Transverse colon (tissue), 4 donors: ENCODE data around the gene GTF2A2. TPM values are rescaled to one million over a fixed set of nuclear protein-coding genes. Genes with fewer than 3 reads are reported as not detected.
A peak's percentile ranks its signal among the peaks of the same experiment; 100 is the strongest.

ENCODE experiments used
- DNase-seq: peaks from one replicate; pipeline ENCODE4 v3.0.0-alpha.2; 2019
- H3K27ac ChIP-seq, 4 donors: fragments of 200-600 bp; sonication (generic); 2 replicates each; pipeline ENCODE4 v1.5.1; 2016 to 2018; ENCODE audit warnings: inconsistent platforms in 4 of 4
- H3K27me3 ChIP-seq: fragments of 200-600 bp; sonication (generic); 2 replicates; pipeline ENCODE4 v1.5.1; 2017; ENCODE audit warnings: inconsistent platforms
- H3K36me3 ChIP-seq, 4 donors: fragments of 200-600 bp; sonication (generic); 2 replicates each; pipeline ENCODE4 v1.5.1; 2017 to 2019; ENCODE audit warnings: inconsistent platforms in 4 of 4
- H3K4me1 ChIP-seq, 4 donors: fragments of 200-600 bp; sonication (generic); 2 replicates each; pipeline ENCODE4 v1.5.1; 2017 to 2020; ENCODE audit warnings: inconsistent platforms in 4 of 4
- H3K4me3 ChIP-seq, 4 donors: fragments of 200-600 bp; sonication (generic); 1 replicate in 1 of 4; 2 replicates in 3 of 4; pipeline versions ENCODE4 v1.5.1 to v1.6.1; 2017 to 2019; ENCODE audit warnings: inconsistent platforms in 4 of 4
- H3K9me3 ChIP-seq, 2 donors: fragments of 200-600 bp; sonication (generic); 2 replicates each; pipeline ENCODE4 v1.5.1; 2017 to 2019; ENCODE audit warnings: inconsistent platforms in 2 of 2
- EP300 ChIP-seq: sonication (generic); formaldehyde crosslinking; IDR thresholded peaks from one replicate; pipeline ENCODE4 v1.6.1; 2017; ENCODE audit warnings: antibody characterized with exemption, low read depth
- POLR2A ChIP-seq: fragments of 450-650 bp; IDR thresholded peaks from one replicate; pipeline ENCODE4 v1.6.1; 2016; ENCODE audit warnings: antibody characterized with exemption, mild to moderate bottlenecking, moderate library complexity
- POLR2AphosphoS5 ChIP-seq, 3 donors: sonication (generic); formaldehyde crosslinking; IDR thresholded peaks; one replicate each; pipeline ENCODE4 v1.6.1; 2016; ENCODE audit warnings: antibody characterized with exemption in 3 of 3
- WGBS, 2 donors: methylation state at CpG; one replicate each; pipeline ENCODE4 v1.1.5; 2018; ENCODE audit warnings: low coverage in 1 of 2; 5-methylcytosine and 5-hydroxymethylcytosine counted together
- in situ Hi-C, 4 donors: fragments of 200-750 bp; cut with MboI; loops; one replicate each; pipeline versions ENCODE4 v1.15.0 to v1.15.1; 2017; ENCODE audit warnings: low sequenced_read_pairs in 3 of 4, low pct_ligation_motif_present in 1 of 4, low pct_unique_long_range_greater_than_20kb in 1 of 4
- intact Hi-C: fragments of 100-400 bp; cut with DNase I; formaldehyde crosslinking; loops from one replicate; pipeline ENCODE4 v1.15.1; 2023; ENCODE audit warnings: low total_unique reads
- total RNA-seq, 4 donors: library from RNA; depleted of rRNA; stranded (reverse); fragments of >200 nt; gene quantifications; one replicate each; pipeline ENCODE4 v1.1.0, GENCODE V29; 2016
- TF ChIP-seq, protein P1 (sequence below), 5 experiments: fragments of 200-600 bp in 3 of 5; fragments of 450-650 bp in 2 of 5; sonication (generic) in 3 of 5; IDR thresholded peaks; 1 replicate in 2 of 5; 2 replicates in 3 of 5; pipeline ENCODE4 v1.5.1; 2016 to 2017; ENCODE audit warnings: antibody characterized with exemption in 5 of 5, inconsistent platforms in 3 of 5, mild to moderate bottlenecking in 2 of 5, moderate library complexity in 1 of 5

The GTF2A2 gene
- total RNA-seq, 4 donors from 2014 or later: 4.4 to 27.7 (median 17.8) TPM

DNA sequence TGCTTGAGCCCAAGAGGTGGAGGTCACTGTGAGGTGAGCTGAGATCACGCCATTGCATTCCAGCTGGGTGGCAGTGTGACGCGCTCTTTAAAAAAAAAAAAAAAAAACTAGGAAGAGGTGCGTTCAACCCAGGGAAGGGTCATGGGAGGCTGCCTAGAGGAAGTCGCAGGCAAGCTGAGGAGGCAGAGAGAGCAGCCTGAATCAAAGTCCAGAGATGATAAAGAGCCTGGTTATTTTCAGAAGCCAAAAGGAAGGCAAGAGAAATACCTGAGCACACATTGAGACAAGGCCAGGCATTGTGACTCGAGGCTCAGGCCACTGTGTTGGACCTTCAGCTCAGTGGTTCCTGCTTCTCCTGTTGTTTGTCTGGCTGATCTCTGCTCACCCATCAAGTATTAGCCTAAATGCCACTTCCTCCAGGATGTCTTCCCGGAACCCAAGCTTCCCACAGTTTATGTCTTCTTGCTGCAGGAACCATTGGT, 61.8 kb downstream of the GTF2A2 start:
- H3K36me3 ChIP-seq: no peaks in the 10 kb centered on the region
- H3K27me3 ChIP-seq: no peaks in the 10 kb centered on the region
- TF ChIP-seq POLR2A (no peak), EP300 (no peak), POLR2AphosphoS5 (IDR thresholded peaks at IDR 0.05) (peak in 2 of 3 donors; percentile 48 to 82)
- peak overlapping the region; percentile 85 to 90 (median 88) for H3K27ac ChIP-seq
- in situ Hi-C loops: no loop called here
- DNase-seq: peak; percentile 69
- H3K4me3 ChIP-seq: no peak overlapping the region
- intact Hi-C loops: no loop called here
- no peaks in the 10 kb centered on the region for H3K9me3 ChIP-seq
- H3K4me1 ChIP-seq: peaks cover 15 to 51% (median 30%) of the 10 kb centered on the region in 4 donors
- WGBS, 2 donors: 29 to 45% methylated on average over 6 to 7 of the region's 7 CpGs

DNA sequence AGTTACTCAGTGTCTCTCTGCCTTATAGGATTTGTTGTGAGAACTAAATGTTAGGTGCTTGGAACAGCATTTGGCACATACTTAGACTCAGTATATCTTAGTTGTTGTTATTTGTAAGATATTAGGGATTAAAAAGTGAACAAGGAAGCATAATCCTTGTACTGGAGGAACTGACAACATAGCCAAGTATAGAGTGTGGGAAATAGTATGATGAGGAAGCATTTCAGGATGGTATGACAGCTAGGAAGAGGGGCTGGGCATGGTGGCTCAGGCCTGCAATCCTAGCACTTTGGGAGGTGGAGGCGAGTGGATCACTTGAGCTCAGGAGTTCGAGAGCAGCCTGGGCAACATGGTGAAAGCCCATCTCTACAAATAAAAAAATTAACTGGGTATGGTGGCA, 62.3 kb downstream of the GTF2A2 start:
- Histone ChIP-seq H3K4me3 (no peak overlapping the region), H3K36me3 (no peaks in the 10 kb centered on the region), H3K27me3 (no peaks in the 10 kb centered on the region), H3K9me3 (no peaks in the 10 kb centered on the region), H3K27ac (peak overlapping the region; percentile 85 to 90 (median 88)), H3K4me1 (peaks cover 15 to 55% (median 29%) of the 10 kb centered on the region in 4 donors)
- DNase-seq: no peak
- TF ChIP-seq, protein P1, sequence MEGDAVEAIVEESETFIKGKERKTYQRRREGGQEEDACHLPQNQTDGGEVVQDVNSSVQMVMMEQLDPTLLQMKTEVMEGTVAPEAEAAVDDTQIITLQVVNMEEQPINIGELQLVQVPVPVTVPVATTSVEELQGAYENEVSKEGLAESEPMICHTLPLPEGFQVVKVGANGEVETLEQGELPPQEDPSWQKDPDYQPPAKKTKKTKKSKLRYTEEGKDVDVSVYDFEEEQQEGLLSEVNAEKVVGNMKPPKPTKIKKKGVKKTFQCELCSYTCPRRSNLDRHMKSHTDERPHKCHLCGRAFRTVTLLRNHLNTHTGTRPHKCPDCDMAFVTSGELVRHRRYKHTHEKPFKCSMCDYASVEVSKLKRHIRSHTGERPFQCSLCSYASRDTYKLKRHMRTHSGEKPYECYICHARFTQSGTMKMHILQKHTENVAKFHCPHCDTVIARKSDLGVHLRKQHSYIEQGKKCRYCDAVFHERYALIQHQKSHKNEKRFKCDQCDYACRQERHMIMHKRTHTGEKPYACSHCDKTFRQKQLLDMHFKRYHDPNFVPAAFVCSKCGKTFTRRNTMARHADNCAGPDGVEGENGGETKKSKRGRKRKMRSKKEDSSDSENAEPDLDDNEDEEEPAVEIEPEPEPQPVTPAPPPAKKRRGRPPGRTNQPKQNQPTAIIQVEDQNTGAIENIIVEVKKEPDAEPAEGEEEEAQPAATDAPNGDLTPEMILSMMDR (IDR thresholded peaks at IDR 0.05): no peak
- TF ChIP-seq EP300: no peak
- no peak for TF ChIP-seq POLR2AphosphoS5 (IDR thresholded peaks at IDR 0.05)
- TF ChIP-seq POLR2A: no peak
- WGBS, 2 donors: 75 to 83% methylated on average over 2 of the region's 2 CpGs
- in situ Hi-C loops: no loop called here
- intact Hi-C loops: no loop called here

DNA sequence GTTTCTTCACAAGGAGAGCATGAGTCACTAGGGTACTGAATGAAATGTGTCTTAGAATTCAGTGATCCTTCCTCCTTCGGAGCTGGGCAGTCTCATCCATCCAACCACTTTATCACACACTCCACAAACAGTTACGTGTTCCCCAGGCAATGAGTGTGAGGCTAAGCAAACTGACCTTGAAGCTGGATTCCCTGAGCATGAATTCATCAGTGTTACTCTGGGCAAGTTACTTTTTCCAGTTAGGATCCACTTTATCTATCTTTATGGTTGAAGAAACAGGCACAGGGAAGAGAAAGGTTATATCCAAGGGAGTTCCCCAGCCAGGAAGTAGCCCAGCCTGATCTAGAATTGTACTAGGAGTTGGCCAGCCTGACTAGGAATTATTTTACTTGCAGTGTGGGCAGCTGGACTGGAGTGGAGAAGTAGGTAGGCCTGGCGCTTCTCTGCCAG, 62.8 kb downstream of the GTF2A2 start:
- Histone ChIP-seq H3K27me3 (no peaks in the 10 kb centered on the region), H3K36me3 (no peaks in the 10 kb centered on the region), H3K4me1 (peaks cover 15 to 55% (median 29%) of the 10 kb centered on the region in 4 donors), H3K9me3 (no peaks in the 10 kb centered on the region), H3K27ac (peak overlapping the region; percentile 85 to 90 (median 88)), H3K4me3 (no peak overlapping the region)
- in situ Hi-C loops: no loop called here
- DNase-seq: peak; percentile 50
- WGBS, 2 donors: 33% methylated on average over 3 of the region's 3 CpGs; no CpG with 5 or more reads in 1 of the 2 donors
- TF ChIP-seq POLR2A (peak; percentile 41), POLR2AphosphoS5 (IDR thresholded peaks at IDR 0.05) (peak in 1 of 3 donors; percentile 39)
- TF ChIP-seq, protein P1 (IDR thresholded peaks at IDR 0.05): no peak
- intact Hi-C loops: no loop called here

DNA sequence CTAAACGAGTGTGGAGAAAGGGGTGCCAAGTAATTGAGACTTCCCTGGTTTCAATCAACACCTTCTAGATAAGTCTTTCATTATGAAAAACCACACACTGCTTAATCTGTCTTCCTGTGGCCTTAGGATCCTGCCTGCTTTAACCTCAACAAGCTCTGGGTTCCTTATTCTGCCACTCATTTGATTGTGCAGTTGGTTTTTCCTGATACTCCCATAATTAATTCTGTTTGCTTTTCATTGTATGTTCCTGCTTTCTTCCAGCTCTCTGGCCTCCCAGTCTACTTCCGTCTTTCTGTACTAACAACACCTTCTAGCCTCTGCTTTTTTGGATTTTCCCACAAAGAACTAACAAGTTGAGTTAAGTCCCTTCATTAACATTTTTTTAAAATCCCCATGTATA, 66.0 kb downstream of the GTF2A2 start:
- H3K36me3 ChIP-seq: no peaks in the 10 kb centered on the region
- TF ChIP-seq POLR2AphosphoS5 (IDR thresholded peaks at IDR 0.05) (no peak), EP300 (no peak)
- H3K9me3 ChIP-seq: no peaks in the 10 kb centered on the region
- intact Hi-C loops (no loop called here), in situ Hi-C loops (no loop called here)
- 10 to 27% methylated on average over 1 to 2 of the region's 2 CpGs for WGBS, 2 donors
- H3K27me3 ChIP-seq: no peaks in the 10 kb centered on the region
- peaks cover 11 to 59% (median 27%) of the 10 kb centered on the region in 4 donors for H3K4me1 ChIP-seq
- no peak overlapping the region for H3K4me3 ChIP-seq
- H3K27ac ChIP-seq: peak overlapping the region; percentile 52 to 90 (median 82)
- DNase-seq: no peak

DNA sequence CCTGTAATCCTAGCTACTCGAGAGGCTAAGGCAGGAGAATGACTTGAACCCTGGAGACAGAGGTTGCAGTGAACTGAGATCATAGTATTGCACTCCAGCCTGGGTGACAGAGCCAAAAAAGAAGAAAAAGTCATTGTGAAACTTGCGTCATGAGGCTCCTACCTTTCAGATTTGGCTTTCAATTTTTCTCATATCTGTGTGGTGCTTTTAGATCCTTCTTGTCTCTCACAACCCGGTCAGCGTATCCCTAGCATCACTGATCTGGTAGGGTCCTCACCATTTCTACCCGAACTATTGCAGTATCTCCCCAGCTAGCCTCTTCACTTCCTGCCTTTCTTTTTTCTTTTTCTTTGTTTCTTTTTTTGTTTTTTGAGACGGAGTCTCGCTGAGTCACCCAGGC, 67.3 kb downstream of the GTF2A2 start:
- DNase-seq: no peak
- Histone ChIP-seq H3K4me3 (no peak overlapping the region), H3K27ac (peak overlapping the region; percentile 52 to 90 (median 82)), H3K9me3 (no peaks in the 10 kb centered on the region), H3K27me3 (no peaks in the 10 kb centered on the region), H3K4me1 (peaks cover 4 to 51% (median 18%) of the 10 kb centered on the region in 4 donors), H3K36me3 (no peaks in the 10 kb centered on the region)
- TF ChIP-seq, protein P1 (IDR thresholded peaks at IDR 0.05): no peak
- TF ChIP-seq POLR2A (no peak), EP300 (no peak), POLR2AphosphoS5 (IDR thresholded peaks at IDR 0.05) (no peak)
- WGBS, 2 donors: 67 to 87% methylated on average over 6 to 7 of the region's 7 CpGs
- in situ Hi-C loops (no loop called here), intact Hi-C loops (no loop called here)

Other genes starting within 250 kb of the GTF2A2 start
- 1 to 10 TPM in 2 of 4 donors, under 1 TPM in 1, not detected in 1; 0.80 to 8.4 (median 4.6) TPM for gene FAM81A, start 219.3 kb downstream of the GTF2A2 start, total RNA-seq
- 100 to 1,000 TPM; 117 to 289 (median 184) TPM for gene GCNT3, start 45.7 kb downstream of the GTF2A2 start, total RNA-seq
- 100 to 1,000 TPM in 3 of 4 donors, 10 to 100 TPM in 1; 84.4 to 140 (median 125) TPM for gene BNIP2, start 31.8 kb upstream of the GTF2A2 start, total RNA-seq